ENCODE results near the gene L1CAM.

GRCh38 chrX:153863251-153863991, 22.6 kb downstream of the L1CAM start:
- TF ChIP-seq CTCF (IDR thresholded peaks at IDR 0.05) (no peak), EZH2 (IDR thresholded peaks at IDR 0.05; ENCODE audit: borderline replicate concordance, insufficient read depth, low read depth, low read length, poor library complexity, severe bottlenecking) (no peak)
